HG03095 (cell line): ENCODE data around the gene DEDD2.
A peak's percentile ranks its signal among the peaks of the same experiment; 100 is the strongest.
"Not testable (repeated sequence)": the region's sequence is repeated elsewhere in the genome, so short reads cannot be mapped to it uniquely, and the experiment has no call there.

Experiments
- ATAC-seq: cut with Tn5 transposase; IDR thresholded peaks from one replicate; pipeline ENCODE4 v1.9.1; 2021; ENCODE audit warnings: moderate library complexity; ENCODE audit not compliant: unreplicated experiment

The DEDD2 gene, protein sequence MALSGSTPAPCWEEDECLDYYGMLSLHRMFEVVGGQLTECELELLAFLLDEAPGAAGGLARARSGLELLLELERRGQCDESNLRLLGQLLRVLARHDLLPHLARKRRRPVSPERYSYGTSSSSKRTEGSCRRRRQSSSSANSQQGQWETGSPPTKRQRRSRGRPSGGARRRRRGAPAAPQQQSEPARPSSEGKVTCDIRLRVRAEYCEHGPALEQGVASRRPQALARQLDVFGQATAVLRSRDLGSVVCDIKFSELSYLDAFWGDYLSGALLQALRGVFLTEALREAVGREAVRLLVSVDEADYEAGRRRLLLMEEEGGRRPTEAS

DNA sequence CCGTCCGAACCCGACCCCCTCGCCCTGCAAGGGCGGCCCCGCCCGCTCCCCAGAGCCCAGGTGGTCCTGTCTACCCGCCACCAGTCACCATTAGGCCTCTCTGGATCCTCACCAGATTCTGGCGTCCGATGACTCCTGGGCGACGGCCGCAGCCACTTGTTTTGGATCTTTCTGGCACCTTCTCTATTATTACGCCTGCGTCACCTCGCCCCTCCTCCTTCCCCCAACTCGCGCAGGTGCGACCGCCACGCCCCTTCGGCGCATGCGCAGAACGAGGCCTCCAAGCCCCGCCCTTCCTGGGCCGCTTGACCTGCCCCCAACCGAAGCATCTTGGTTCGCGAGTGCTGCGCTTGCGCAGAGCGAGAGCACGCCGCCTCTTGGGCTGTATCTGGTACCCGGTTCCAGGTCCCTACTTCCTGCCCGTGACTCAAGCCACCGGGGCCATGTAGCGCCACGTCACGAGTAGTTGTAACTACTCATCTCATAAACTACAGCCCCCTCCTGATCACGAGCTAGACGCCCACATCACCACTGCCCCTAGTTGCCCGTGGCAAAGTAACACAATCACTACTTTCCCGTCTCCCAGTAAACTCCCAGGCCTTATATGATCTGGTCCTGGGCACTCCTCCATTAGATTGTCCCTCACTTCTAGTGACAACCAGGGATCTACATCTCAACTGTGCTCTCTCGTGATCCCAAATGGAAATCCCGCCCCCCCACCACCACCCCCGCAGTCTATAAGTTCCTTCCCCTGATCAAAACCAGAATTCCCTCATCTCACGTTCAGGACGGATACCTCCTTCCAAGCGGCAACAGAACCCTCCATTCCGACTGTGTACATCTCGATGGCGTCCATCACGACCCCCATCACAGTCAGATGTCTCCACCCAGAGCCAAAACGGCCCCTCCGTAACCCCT lies at the start of gene DEDD2:
TSS of gene DEDD2 (minus strand) at position 158 of the 918 bp plus-strand sequence. CDS start 670 bp downstream, outside the sequence.
- peak; percentile 55 for ATAC-seq

DNA sequence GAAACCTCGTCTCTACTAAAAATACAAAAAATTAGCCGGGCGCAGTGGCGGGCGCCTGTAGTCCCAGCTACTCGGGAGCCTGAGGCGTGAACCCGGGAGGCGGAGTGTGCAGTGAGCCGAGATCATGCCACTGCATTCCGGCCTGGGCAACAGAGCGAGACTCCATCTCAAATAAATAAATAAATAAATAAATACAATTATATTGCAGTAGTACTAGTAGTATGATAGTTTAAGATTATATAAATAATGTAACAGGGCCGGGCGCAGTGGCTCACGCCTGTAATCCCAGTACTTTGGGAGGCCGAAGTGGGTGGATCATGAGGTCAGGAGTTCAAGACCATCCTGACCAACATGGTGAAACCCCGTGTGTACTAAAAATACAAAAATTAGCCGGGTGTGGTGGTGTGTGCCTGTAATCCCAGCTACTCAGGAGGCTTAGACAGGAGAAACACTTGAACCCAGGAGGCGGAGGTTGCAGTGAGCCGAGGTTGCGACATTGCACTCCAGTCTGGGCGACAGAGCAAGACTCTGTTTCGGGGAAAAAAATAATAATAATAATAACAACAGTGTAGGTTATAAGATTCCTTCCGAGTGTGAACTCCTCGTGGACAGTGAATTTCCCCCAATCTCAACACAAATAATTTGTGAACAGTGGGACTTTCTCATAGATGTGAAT lies 49.6 kb upstream of the DEDD2 start:
- not testable (repeated sequence) for ATAC-seq

DNA sequence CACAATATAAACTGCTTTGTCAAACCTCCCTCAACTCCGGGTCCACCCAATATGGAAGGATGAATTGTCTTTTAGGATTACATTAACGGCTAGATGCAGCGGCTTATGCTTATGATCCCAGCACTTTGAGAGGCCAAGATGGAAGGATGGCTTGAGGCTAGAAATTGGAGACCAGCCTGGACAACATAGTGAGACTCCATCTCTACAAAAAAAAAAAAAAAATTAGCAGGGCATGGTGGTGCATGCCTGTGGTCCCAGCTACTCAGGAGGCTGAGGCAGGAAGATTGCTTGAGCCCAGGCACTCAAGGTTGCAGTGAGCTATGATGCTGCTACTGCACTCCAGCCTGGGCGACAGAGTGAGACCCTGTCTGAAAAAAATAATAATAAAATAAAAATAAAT lies 48.6 kb upstream of the DEDD2 start:
- not testable (repeated sequence) for ATAC-seq

DNA sequence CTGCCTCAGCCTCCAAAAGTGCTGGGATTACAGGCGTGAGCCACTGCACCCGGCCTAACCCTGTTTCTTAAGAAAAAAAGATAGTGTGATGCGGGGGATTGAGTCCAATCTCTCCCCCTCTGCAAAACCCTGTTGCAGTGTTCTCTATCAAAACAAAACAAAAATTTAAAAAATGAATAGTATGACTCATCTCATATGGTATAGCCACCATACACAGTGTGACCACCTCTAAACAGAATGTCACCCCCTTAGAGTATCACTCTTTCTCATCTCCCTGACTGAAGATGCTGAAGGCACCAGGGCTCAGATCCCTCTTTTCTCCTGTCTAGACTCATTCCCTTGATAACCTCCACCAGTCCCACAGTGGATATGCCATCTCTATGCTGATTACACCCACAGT lies 44.3 kb upstream of the DEDD2 start:
- ATAC-seq = no peak

DNA sequence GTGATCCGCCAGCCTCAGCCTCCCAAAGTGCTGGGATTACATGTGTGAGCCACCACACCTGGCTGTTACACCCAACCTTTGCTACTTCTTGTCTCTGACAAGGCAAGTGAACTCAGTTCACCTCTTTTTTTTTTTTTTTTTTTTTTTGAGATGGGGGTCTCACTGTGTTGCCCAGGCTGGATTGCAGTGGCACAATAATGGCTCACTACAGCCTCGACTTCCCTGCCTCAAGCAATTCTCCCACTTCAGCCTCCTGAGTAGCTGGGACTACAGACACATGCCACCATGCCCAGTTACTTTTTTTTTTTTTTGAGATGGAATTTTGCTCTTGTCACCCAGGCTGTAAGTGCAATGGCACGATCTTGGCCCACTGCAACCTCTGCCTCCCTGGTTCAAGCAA lies 40.4 kb upstream of the DEDD2 start:
- ATAC-seq = not testable (repeated sequence)

DNA sequence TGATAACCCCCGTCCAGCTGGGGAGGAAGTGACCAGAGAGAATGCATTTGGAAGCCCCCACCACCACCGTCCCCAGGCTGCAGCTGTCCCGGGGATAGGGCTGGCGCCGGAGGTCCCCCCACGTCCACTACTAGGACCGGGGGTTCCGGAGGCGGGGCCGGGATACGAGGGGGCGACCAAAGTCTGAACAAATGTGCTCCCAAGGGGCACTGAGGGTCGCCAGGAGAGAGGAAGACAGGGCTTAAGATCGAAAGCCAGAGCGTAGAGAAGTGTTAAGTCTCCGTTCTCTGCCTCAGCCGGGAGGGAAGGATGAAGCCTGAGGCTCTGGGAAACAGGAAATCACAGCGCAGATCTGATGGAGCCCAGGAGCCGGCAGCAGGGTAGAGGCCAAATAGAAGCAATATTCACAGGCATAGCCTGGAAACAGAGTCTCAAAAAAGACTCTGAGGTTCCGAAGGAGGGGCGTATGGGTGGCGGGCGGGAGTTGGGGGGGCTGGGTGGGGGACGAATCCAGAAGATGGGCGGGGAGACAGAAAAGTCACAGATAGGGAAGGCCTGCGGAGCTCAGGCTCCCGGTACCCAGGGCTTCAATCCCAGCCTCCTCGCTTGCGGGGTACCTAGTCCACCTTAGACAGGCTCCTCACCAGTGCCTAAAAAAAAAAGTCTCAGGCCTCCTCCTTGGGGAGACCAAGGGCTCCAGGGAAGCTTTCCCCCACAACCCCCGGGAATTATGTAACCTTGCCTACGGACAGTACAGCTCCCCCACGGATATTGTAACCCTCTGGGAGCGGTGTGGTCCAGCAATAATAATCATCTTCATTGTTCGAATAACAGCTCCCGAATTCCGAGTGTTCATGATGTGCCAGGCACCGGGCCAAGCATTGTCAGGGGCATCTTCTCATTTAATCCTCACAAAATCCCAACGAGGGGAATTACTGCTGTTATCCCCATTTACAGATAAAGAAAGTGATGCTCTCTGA lies 38.6 kb upstream of the DEDD2 start:
- no peak for ATAC-seq

DNA sequence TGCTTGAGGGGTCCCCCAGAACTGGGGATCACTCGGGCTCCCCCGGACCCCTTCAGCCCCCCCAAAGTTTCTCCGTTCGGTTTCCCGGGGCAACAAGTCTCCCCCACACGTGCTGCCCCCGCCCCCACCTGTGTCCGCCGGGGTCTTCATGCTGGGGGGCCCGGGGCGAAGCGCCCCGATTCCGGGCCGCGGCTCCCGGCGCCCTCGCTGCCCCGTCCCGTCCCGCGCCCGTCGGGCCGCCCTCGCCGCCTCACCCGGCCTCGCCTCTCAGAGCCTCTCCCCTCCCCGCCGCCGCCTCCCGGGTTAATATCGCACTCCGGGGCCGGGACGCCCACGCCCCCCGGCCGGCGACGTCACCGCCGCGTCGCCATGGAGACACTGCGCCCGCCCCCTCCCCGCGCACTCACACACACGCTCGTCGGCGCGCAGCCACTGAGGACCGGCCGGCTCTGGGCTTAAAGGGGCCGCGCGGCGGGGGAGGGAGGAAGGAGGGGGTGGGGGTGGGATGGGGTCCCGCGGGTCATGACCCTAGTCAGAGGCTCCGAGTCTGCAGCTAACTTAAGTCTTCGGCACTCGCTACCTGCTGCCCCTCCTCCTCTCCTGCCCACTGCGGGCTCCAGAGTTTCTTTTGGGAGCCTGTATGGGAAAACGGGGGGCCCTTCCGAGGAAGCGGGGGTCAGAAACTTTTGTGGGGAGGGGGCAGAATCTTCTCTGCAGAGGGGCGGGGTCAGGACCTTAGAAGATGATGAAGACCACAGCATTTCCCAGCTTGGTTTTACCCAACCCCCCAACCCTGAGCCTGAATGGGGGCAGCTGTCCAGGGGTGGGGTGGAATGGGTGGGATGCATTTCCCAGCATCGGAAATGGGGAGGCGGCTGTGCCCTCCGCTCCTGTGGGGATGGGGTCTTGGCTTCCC lies 37.6 kb upstream of the DEDD2 start, which contains the start of gene ERF:
TSS of gene ERF (minus strand) at position 279 of the 916 bp plus-strand sequence. CDS start at position 150, 129 bp downstream.
- no peak for ATAC-seq

DNA sequence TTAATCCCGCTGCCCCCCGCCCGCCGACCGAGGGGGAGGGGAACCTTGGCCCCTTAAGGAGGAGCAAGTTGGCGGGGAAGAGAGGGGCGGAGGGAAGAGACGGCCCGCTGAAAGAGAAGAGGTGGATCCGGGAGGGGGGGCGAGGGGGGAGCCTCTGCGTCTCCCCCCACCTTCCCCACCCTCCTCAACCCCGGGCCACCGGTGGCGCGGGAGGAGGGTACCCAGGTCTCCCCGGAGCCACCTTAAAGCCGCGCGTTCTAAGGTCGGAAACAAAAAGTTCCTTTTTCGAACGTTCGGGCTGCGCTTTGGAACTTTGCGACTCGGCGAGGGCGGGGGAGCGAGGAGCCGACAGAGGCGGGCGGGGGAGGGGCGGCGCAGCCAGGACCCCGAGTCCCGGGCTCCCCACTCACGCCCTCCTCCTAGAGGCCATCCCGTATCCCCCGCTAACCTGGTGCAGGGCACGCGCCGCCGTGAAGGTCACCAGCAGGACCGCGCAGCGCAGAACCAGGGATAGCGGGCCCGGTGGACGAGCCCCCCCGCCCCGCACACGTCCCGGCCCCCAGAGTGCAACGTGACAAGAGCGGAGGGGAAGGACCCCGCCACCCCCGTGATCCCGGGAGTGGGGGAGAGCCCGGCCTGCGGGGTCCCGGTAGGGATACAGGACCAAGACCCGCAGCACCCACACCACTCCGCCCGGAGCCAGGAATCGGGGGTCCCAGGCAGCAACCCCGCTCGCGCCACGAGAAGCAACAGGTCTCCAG lies 36.8 kb upstream of the DEDD2 start:
- ATAC-seq = no peak

DNA sequence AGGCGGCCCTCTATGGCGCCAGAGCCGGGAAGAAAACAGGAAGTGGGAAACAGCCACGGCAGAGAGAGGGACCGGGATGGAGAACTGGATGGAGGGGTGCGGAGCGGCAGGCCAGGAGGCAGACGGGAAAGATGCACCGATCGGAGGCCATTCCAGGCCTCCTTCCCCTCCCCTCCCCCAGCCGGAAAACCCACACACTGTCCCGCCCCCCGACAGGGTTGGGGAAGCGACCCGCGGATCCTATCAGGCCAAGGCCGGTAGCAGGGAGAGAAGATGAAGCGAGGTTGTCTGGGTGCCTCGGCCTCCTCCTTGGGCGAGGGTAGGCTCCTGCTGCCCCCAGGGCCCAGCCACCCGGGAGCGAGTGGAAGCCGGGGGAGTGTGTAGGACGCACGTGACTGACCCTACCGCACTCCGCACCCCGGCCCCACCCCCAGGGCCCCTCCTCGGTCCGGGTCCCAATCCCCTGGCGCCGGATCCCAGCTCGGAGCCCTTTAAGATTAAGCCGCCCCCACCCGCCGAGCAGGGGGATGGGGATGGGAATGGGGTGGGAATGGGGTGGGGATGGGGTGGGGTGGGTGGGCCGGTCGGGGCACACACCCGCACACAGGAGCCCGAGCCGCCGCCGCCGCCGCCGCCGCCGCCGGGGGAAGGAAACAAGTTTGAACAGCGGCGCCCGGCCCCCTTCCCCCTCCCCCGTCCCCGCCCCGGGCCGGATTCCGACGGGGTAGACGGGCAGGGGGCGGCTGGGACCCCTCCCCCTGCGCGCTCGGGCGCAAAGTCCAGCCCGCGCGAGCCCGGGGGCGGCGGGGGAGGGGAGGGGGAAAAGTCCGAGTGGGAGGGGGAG lies 36.0 kb upstream of the DEDD2 start:
- no peak for ATAC-seq

DNA sequence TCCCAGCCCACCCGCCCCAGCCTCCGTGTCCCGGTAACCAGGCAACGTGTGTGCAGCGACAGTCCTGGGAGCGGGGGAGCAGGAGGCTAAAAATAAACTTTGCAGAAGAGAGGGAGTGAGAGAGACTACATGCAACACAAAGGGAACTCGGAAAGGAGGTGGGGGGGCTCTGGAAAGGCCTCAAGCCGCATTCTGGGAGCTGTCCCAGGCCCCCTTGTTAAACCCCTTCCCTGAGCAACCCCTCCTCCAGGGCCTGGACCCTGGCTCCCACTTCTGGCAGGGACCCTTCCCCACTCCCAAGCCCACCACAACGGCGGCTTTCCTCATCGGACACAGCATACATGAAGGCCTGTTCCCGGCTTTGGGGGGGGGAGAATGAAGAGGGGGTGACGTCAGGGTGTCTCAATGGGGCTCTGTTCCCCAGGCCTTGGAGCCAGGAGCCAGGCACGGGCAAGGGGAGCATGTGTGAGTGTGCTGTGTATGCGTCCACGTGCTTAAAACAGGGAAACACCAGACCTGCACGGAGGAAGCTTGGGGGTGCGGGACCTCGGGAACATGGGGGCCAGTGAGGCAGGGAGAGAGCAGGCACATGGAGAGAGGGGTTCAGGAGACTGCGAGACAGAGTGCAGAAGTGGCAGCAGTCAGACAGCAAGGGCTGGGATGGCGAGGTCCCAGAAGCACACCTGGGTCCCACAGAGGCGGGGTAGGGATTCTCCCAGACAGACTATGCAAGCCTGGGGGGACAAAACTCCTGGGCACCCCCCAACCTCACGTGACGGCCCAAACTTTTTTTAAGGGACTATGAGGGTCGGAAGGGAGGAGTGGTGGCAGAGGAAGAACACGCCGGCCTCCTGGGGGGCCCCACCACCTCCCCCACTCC lies 35.1 kb upstream of the DEDD2 start:
- ATAC-seq = no peak

DNA sequence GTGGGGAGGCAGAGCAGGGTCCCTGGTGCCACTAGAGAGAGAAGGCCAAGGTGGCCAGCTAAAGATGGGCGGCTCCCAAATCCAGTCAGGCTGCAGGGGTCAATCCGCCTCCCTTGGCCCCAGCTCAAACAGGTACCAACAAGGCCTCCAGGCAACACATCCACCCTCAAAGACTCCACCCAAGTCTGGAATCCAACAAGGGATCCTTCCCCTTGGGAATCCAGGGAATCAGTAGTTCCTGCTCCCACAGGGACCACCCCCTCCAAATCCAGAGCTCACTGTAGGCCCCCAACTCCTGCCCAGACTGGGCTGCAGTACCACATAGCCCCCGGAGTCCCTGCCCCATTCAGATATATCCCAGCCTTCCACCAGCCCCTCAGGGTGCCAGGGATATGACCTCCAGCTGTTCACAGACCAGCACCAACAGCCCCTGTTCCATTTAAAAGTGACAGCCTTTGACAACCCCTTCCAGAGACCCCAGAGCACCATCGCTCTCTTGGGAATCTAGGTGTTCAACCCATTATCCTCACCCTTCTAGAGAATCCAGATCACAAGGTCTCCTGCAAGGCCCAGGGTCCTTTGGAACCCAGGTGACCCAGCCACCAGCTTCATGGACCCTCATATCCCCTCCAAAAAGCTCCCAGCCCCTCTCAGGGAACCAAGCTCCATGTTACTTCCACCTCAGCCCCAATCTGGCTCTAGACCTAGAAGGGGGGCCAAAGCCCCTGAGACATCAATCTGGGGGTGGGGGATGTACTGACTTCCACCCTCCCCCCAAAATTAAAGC lies 34.3 kb upstream of the DEDD2 start:
- no peak for ATAC-seq

DNA sequence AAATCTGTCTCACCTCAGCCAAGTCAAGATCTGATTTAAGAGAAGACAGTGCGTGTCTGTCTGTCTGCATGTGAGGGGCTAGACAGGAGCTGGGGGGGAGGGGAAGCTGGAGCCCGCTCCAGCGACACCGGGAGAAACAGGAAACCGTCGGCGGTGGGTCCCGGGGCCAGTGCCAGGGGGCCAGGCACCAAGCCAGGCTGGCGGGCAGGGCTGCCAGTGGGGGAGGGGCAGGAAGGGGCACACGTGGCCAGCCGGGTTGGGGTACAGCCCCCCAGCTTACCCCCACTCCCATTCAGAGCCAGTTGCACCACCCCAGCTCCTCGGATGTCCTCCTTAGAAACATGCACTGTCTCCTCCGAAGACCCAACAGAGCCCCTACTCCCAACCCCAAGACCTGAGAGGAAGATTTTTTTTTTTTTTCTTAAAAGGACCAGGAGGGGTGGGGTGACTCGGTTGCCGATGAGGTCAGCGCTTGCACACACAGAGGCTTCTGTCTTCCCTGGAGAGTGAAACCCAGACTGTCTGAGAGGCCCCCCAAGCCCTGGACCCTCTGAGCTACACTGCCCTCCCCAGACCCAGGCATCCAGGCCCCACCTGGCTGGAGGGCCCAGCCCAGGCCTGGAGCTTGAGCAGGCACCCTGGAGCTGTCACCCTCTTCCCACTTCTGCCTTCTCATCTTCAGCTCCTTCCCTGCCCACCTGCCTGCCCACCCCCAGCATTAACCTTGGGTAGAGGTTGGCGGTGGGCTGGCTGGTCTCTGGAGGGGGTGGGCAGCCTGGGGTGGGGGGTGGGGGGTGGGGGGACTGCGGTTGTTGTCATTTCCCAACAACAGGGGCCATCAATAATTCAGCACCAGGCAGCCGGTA lies 33.4 kb upstream of the DEDD2 start:
- ATAC-seq = no peak

DNA sequence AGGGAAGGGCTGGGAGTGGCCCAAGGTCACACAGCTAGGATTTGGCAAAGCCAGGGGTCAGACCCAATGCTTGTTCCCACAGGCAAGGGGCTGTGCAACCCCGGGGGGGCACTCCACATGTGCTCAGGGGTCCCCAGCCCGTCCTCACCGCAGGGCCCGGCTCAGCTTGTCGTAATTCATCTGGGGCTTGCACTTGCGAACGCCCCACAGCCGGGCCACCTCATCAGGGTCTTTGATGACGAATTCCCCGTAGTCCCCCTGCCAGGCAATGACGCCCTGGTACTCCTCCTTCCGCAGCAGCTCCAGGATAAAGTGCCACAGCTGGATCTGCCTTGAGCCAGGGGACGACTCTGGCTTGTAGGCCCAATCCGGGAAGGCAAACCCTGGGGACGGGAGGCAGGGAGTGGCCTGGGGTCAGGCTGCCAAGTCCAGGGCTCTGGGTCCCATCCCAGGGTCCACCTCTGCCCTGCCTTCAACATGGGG lies 32.7 kb upstream of the DEDD2 start:
- ATAC-seq = no peak

DNA sequence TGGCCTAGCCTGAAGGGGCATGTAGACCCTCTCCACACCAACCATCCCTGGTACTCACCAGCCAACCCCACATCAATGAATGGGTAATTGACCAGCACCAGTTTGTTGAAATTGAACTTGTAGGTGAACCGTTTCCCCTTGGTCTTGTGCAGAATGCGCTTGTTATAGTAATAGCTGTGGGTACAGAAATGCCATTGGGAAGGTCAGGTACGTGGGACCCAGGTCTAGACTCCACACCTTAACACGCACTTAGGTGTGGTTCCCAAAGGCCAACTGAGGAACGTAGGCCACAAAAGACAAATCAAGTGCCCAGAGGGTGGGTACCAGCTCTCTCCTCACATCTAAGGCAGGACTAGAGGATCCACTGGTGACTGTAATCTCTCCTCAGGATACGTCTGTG lies 32.3 kb upstream of the DEDD2 start:
- no peak for ATAC-seq
